Psoas muscle (tissue), 8 donors: ENCODE data around the gene TMA7. TPM values are rescaled to one million over a fixed set of nuclear protein-coding genes. Genes with fewer than 3 reads are reported as not detected.
A peak's percentile ranks its signal among the peaks of the same experiment; 100 is the strongest.

Experiments
- ATAC-seq, 4 donors: fragments of 200-7000 bp; cut with Tn5 transposase; one replicate each; pipeline ENCODE4 v1.9.1; 2020; ENCODE audit warnings: moderate library complexity in 3 of 4, mild to moderate bottlenecking in 2 of 4
- DNase-seq, 2 donors: peaks; one replicate each; pipeline ENCODE4 v3.0.0-alpha.2; 2020
- H3K27ac ChIP-seq: fragments of 200-600 bp; one replicate; pipeline ENCODE4 v1.8.0; 2022
- H3K27me3 ChIP-seq, 3 donors: fragments of 200-600 bp in 1 of 3; one replicate each; pipeline versions ENCODE4 v1.6.1 to v1.8.0; 2013 to 2022; ENCODE audit warnings: low read length in 2 of 3, mild to moderate bottlenecking in 2 of 3, moderate library complexity in 1 of 3; ENCODE audit not compliant: insufficient read depth in 3 of 3
- H3K36me3 ChIP-seq, 2 donors: fragments of 200-600 bp in 1 of 2; one replicate each; pipeline versions ENCODE4 v1.6.1 to v1.8.0; 2013 to 2022; ENCODE audit warnings: low read depth in 1 of 2, mild to moderate bottlenecking in 1 of 2, moderate library complexity in 1 of 2; ENCODE audit not compliant: insufficient read depth in 1 of 2
- H3K4me1 ChIP-seq: fragments of 200-600 bp; one replicate; pipeline ENCODE4 v1.8.0; 2022
- H3K4me3 ChIP-seq: fragments of 200-600 bp; one replicate; pipeline ENCODE4 v1.8.0; 2022; ENCODE audit warnings: mild to moderate bottlenecking
- H3K9me3 ChIP-seq: fragments of 200-600 bp; one replicate; pipeline ENCODE4 v1.8.0; 2022
- CTCF ChIP-seq: fragments of 200-600 bp; IDR thresholded peaks from one replicate; pipeline ENCODE4 v1.8.0; 2022; ENCODE audit warnings: antibody characterized with exemption
- WGBS, 3 donors: extraction: QIAGEN DNeasy Blood & Tissue Kit; methylation state at CpG; one replicate each; pipeline versions ENCODE4 v1.1.6 to v1.1.7; 2013; 5-methylcytosine and 5-hydroxymethylcytosine counted together
- intact Hi-C, 2 donors: fragments of 100-400 bp; cut with DNase I; formaldehyde crosslinking; loops; one replicate each; pipeline versions ENCODE4 v1.11.0 to v1.14.2; 2022
- polyA plus RNA-seq, 3 donors: library from polyadenylated mRNA; stranded (reverse); fragments of 200-250 nt; gene quantifications; one replicate each; pipeline ENCODE4 v1.2.3, GENCODE V29; 2013
- total RNA-seq, 4 donors: library from RNA; stranded (reverse); fragmentation: NEBNext Ultra II Directional in 2 of 4; extraction: Animal tissue kit (Norgen Biotek cat#: 25700) in 2 of 4; gene quantifications; one replicate each; pipeline versions ENCODE4 v1.2.1 to v1.2.4, GENCODE V29; 2021 to 2023
- donor health status: healthy with polysubstance abuse.
- donor health status: DM: no; HTN: no; CAD: no; lungs with moderate emphysema.
- donor health status: Bipolar disorder and iron deficiency.
- donor health status: healthy.
- donor health status: DM: yes; HTN: yes; CAD: no.
- donor health status: DM: no; HTN: no; CAD: no.
- donor health status: DM: no; HTN: no; CAD: no.
- donor health status: DM: yes; HTN: yes; CAD: no.

Gene TMA7
- total and polyA plus RNA-seq, 7 donors = 156 to 342 (median 218) TPM

GRCh38 chr3:48411606-48412374 lies 28.3 kb upstream of the TMA7 start:
- ATAC-seq (no peak), DNase-seq (no peak)
- intact Hi-C loops = no loop called here
- Histone ChIP-seq H3K9me3 (no peaks in the 10 kb centered on the region), H3K27me3 (peaks cover 0 to 2% (median 0%) of the 10 kb centered on the region in 3 donors), H3K4me1 (no peaks in the 10 kb centered on the region), H3K4me3 (no peak overlapping the region), H3K36me3 (peaks cover 0 to 3% of the 10 kb centered on the region in 2 donors), H3K27ac (no peak overlapping the region)
- no peak for TF ChIP-seq CTCF
- WGBS, 3 donors = 89 to 91% (median 89%) methylated on average over 9 to 11 of the region's 11 CpGs

- peaks cover 0 to 3% of the 10 kb centered on the region in 2 donors for H3K36me3 ChIP-seq
- no peak for TF ChIP-seq CTCF
- ATAC-seq (no peak), DNase-seq (peak; percentile 6 to 23)
- 92 to 95% (median 93%) methylated on average over 18 to 19 of the region's 19 CpGs for WGBS, 3 donors
- H3K4me3 ChIP-seq = no peak overlapping the region
- intact Hi-C loops = no loop called here
- H3K27me3 ChIP-seq = peaks cover 0 to 2% (median 0%) of the 10 kb centered on the region in 3 donors
- no peak overlapping the region for H3K27ac ChIP-seq
- no peaks in the 10 kb centered on the region for H3K9me3 ChIP-seq
- no peaks in the 10 kb centered on the region for H3K4me1 ChIP-seq
These were observed 27.6 kb upstream of the TMA7 start for GRCh38 chr3:48412375-48413001.

GRCh38 chr3:48413086-48413485 lies 27.0 kb upstream of the TMA7 start:
- intact Hi-C loops = no loop called here
- Histone ChIP-seq H3K4me1 (no peaks in the 10 kb centered on the region), H3K4me3 (no peak overlapping the region), H3K27me3 (peaks cover 0 to 2% (median 0%) of the 10 kb centered on the region in 3 donors), H3K9me3 (no peaks in the 10 kb centered on the region), H3K27ac (no peak overlapping the region), H3K36me3 (peaks cover 0 to 3% of the 10 kb centered on the region in 2 donors)
- 87 to 96% (median 90%) methylated on average over 8 of the region's 8 CpGs for WGBS, 3 donors
- ATAC-seq = no peak
- TF ChIP-seq CTCF = no peak
- DNase-seq = peak; percentile 4 to 10

GRCh38 chr3:48413611-48414010 lies 26.4 kb upstream of the TMA7 start:
- ATAC-seq = no peak
- H3K36me3 ChIP-seq = peaks cover 0 to 3% of the 10 kb centered on the region in 2 donors
- no peaks in the 10 kb centered on the region for H3K4me1 ChIP-seq
- no peak overlapping the region for H3K4me3 ChIP-seq
- 87 to 92% (median 91%) methylated on average over 8 to 14 of the region's 14 CpGs for WGBS, 3 donors
- no peak overlapping the region for H3K27ac ChIP-seq
- peaks cover 0 to 2% (median 0%) of the 10 kb centered on the region in 3 donors for H3K27me3 ChIP-seq
- no peaks in the 10 kb centered on the region for H3K9me3 ChIP-seq
- intact Hi-C loops = no loop called here
- TF ChIP-seq CTCF = no peak
- DNase-seq = peak; percentile 2 to 49
